Measurements from ENCODE around the gene ZIC2. TPM values are rescaled to one million over a fixed set of nuclear protein-coding genes. Genes with fewer than 3 reads are reported as not detected.
"Not testable (repeated sequence)": the region's sequence is repeated elsewhere in the genome, so short reads cannot be mapped to it uniquely, and the experiment has no call there.

The ZIC2 gene
- total RNA-seq, 1 donor from 2014 or later: 1.8 TPM

GRCh38 chr13:99944102-99944501, 37.5 kb upstream of the ZIC2 start:
- DNase-seq (ENCODE audit: low read depth) (no peak), FAIRE-seq (no peak)
- H3K27me3 Mint-ChIP-seq (ENCODE audit: low read depth, unreplicated experiment): peaks cover 33% of the 10 kb centered on the region
- H3K9me3 ChIP-seq (ENCODE audit: insufficient read depth, low read depth, low read length): no peaks in the 10 kb centered on the region
- H2AFZ ChIP-seq (ENCODE audit: low read depth, low read length): no peak overlapping the region
- no peaks in the 10 kb centered on the region for H3K79me2 ChIP-seq (ENCODE audit: insufficient read depth, low read length)
- H4K20me1 ChIP-seq (ENCODE audit: insufficient read depth, low read length): no peaks in the 10 kb centered on the region
- no peaks in the 10 kb centered on the region for H3K36me3 Mint-ChIP-seq (ENCODE audit: low read depth, unreplicated experiment)
- TF ChIP-seq CTCF (IDR thresholded peaks at IDR 0.05; ENCODE audit: insufficient read depth, low read depth, low read length): no peak
- TF ChIP-seq EZH2 (IDR thresholded peaks at IDR 0.05; ENCODE audit: insufficient read depth, low read length): no peak
- H3K9me3 Mint-ChIP-seq (ENCODE audit: unreplicated experiment): no peaks in the 10 kb centered on the region
- no peak overlapping the region for H3K4me2 ChIP-seq (ENCODE audit: low read length)
- H3K36me3 ChIP-seq (ENCODE audit: insufficient read depth, low read length): no peaks in the 10 kb centered on the region
- no peaks in the 10 kb centered on the region for H3K4me1 Mint-ChIP-seq (ENCODE audit: low read depth, unreplicated experiment)
- H3K27ac ChIP-seq (ENCODE audit: low read depth, low read length): no peak overlapping the region
- H3K4me1 ChIP-seq (ENCODE audit: insufficient read depth, low read length): no peaks in the 10 kb centered on the region
- H3K27ac Mint-ChIP-seq (ENCODE audit: unreplicated experiment): no peak overlapping the region
- no peak overlapping the region for H3K4me3 Mint-ChIP-seq (ENCODE audit: unreplicated experiment)
- no peak overlapping the region for H3K4me3 ChIP-seq (ENCODE audit: insufficient read depth, low read depth, low read length)
- H3K9ac ChIP-seq (ENCODE audit: low read length): no peak overlapping the region
- H3K27me3 ChIP-seq (ENCODE audit: insufficient read depth, low read length): peaks cover 7% of the 10 kb centered on the region

- Histone ChIP-seq H3K4me2 (ENCODE audit: low read length) (no peak overlapping the region), H3K9me3 (ENCODE audit: insufficient read depth, low read depth, low read length) (no peaks in the 10 kb centered on the region), H3K79me2 (ENCODE audit: insufficient read depth, low read length) (no peaks in the 10 kb centered on the region), H3K4me3 (ENCODE audit: insufficient read depth, low read depth, low read length) (no peak overlapping the region), H3K36me3 (ENCODE audit: insufficient read depth, low read length) (no peaks in the 10 kb centered on the region), H3K27ac (ENCODE audit: low read depth, low read length) (no peak overlapping the region), H3K9ac (ENCODE audit: low read length) (no peak overlapping the region), H3K4me1 (ENCODE audit: insufficient read depth, low read length) (no peaks in the 10 kb centered on the region), H3K27me3 (ENCODE audit: insufficient read depth, low read length) (peaks cover 12% of the 10 kb centered on the region), H2AFZ (ENCODE audit: low read depth, low read length) (no peak overlapping the region), H4K20me1 (ENCODE audit: insufficient read depth, low read length) (no peaks in the 10 kb centered on the region)
- peaks cover 2% of the 10 kb centered on the region for H3K4me1 Mint-ChIP-seq (ENCODE audit: low read depth, unreplicated experiment)
- no peak for DNase-seq (ENCODE audit: low read depth)
- H3K27ac Mint-ChIP-seq (ENCODE audit: unreplicated experiment): no peak overlapping the region
- peaks cover 36% of the 10 kb centered on the region for H3K27me3 Mint-ChIP-seq (ENCODE audit: low read depth, unreplicated experiment)
- no peaks in the 10 kb centered on the region for H3K9me3 Mint-ChIP-seq (ENCODE audit: unreplicated experiment)
- no peaks in the 10 kb centered on the region for H3K36me3 Mint-ChIP-seq (ENCODE audit: low read depth, unreplicated experiment)
- no peak overlapping the region for H3K4me3 Mint-ChIP-seq (ENCODE audit: unreplicated experiment)
- FAIRE-seq: no peak
- no peak for TF ChIP-seq EZH2 (IDR thresholded peaks at IDR 0.05; ENCODE audit: insufficient read depth, low read length)
- no peak for TF ChIP-seq CTCF (IDR thresholded peaks at IDR 0.05; ENCODE audit: insufficient read depth, low read depth, low read length)
Measured at GRCh38 chr13:99944606-99945005, 37.0 kb upstream of the ZIC2 start.

DNA sequence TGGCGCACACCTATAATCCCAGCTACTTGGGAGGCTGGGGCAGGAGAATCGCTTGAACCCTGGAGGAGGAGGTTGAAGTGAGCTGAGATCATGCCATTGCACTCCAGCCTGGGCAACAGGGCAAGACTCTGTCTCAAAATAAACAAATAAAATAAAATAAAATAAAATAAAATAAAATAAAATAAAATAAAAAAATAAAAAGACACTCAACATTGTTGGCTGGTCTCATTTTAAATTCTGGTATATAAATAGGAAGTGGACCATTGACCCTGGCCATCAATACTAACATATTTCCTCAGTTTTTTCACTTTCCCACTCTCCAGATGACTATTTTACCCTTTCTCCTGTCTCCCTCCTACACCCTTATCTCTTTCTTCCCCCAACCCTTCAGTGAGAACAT, 36.1 kb upstream of the ZIC2 start:
- not testable (repeated sequence) for H3K36me3 Mint-ChIP-seq (ENCODE audit: low read depth, unreplicated experiment); H3K79me2 ChIP-seq (ENCODE audit: insufficient read depth, low read length); H3K27ac ChIP-seq (ENCODE audit: low read depth, low read length); H4K20me1 ChIP-seq (ENCODE audit: insufficient read depth, low read length); H3K4me3 ChIP-seq (ENCODE audit: insufficient read depth, low read depth, low read length); H3K36me3 ChIP-seq (ENCODE audit: insufficient read depth, low read length); H3K4me2 ChIP-seq (ENCODE audit: low read length); H3K9me3 ChIP-seq (ENCODE audit: insufficient read depth, low read depth, low read length); H3K9ac ChIP-seq (ENCODE audit: low read length); FAIRE-seq; H3K4me1 ChIP-seq (ENCODE audit: insufficient read depth, low read length); H3K4me3 Mint-ChIP-seq (ENCODE audit: unreplicated experiment); H2AFZ ChIP-seq (ENCODE audit: low read depth, low read length); H3K27ac Mint-ChIP-seq (ENCODE audit: unreplicated experiment); H3K9me3 Mint-ChIP-seq (ENCODE audit: unreplicated experiment); DNase-seq (ENCODE audit: low read depth)
- Mint-ChIP-seq H3K4me1 (ENCODE audit: low read depth, unreplicated experiment) (peaks cover 10% of the 10 kb centered on the region), H3K27me3 (ENCODE audit: low read depth, unreplicated experiment) (peaks cover 42% of the 10 kb centered on the region)
- H3K27me3 ChIP-seq (ENCODE audit: insufficient read depth, low read length): peaks cover 13% of the 10 kb centered on the region

Measured in astrocyte (in vitro differentiated cells and primary cell).